H1 (cell line): ENCODE measurements around the gene CCT3. TPM values are rescaled to one million over a fixed set of nuclear protein-coding genes. Genes with fewer than 3 reads are reported as not detected.

Experiments used
- CTCF ChIA-PET: fragments of 300-600 bp; sonication (Branson Sonifier 250); formaldehyde crosslinking; loops from one replicate; lab custom pipeline; 2021; ENCODE audit not compliant: partially characterized antibody; lab: Charles Lee
- POLR2A ChIA-PET: fragments of 300-600 bp; sonication (Branson Sonifier 250); formaldehyde crosslinking; loops from one replicate; lab custom pipeline; 2021; ENCODE audit warnings: inconsistent platforms; ENCODE audit not compliant: partially characterized antibody; lab: Charles Lee
- DNase-seq, 2 experiments: peaks; one replicate each; pipeline versions ENCODE4 v3.0.0 to v3.0.0-alpha.2; 2010 to 2022; ENCODE audit warnings: low spot score in 2 of 2, low read depth in 1 of 2, mixed read lengths in 1 of 2
- FAIRE-seq: peaks from 2 replicates; lab custom pipeline; 2011; peaks lifted over from hg19 to GRCh38; lab: Jason Lieb, UNC
- H2AFZ ChIP-seq: 2 replicates; pipeline ENCODE4 v1.8.1; 2012; ENCODE audit warnings: low read length, inconsistent platforms
- H2AK5ac ChIP-seq: 2 replicates; pipeline ENCODE4 v1.6.1; 2013; ENCODE audit warnings: low read depth, low read length
- H2BK120ac ChIP-seq: replicated peaks from 2 replicates; pipeline ENCODE3; 2013; ENCODE audit warnings: low read depth, low read length, inconsistent platforms
- H2BK12ac ChIP-seq: 2 replicates; pipeline ENCODE4 v1.6.1; 2013; ENCODE audit warnings: low read depth, low read length
- H2BK15ac ChIP-seq: 2 replicates; pipeline ENCODE4 v1.6.1; 2013; ENCODE audit warnings: low read length
- H2BK20ac ChIP-seq: 2 replicates; pipeline ENCODE4 v1.6.1; 2013; ENCODE audit warnings: low read length
- H2BK5ac ChIP-seq: 2 replicates; pipeline ENCODE4 v1.6.1; 2013; ENCODE audit warnings: low read depth, low read length
- H3K14ac ChIP-seq: 2 replicates; pipeline ENCODE4 v1.6.1; 2013; ENCODE audit warnings: inconsistent platforms; ENCODE audit not compliant: insufficient read length
- H3K18ac ChIP-seq: 2 replicates; pipeline ENCODE4 v1.6.1; 2013; ENCODE audit warnings: low read length; ENCODE audit errors: extremely low read depth
- H3K23ac ChIP-seq: 2 replicates; pipeline ENCODE4 v1.6.1; 2013; ENCODE audit warnings: inconsistent platforms; ENCODE audit not compliant: insufficient read length
- H3K23me2 ChIP-seq: 2 replicates; pipeline ENCODE4 v1.6.1; 2013; ENCODE audit warnings: low read depth, low read length
- H3K27ac ChIP-seq: 2 replicates; pipeline ENCODE4 v1.6.1; 2011; ENCODE audit warnings: low read depth, low read length, inconsistent platforms
- H3K27me3 ChIP-seq, 4 experiments: replicated peaks in 1 of 4; 1 replicate in 1 of 4; 2 replicates in 3 of 4; pipeline versions ENCODE4 v1.6.1 to v1.8.1; 2011 to 2013; ENCODE audit warnings: low read length in 3 of 4, mild to moderate bottlenecking in 3 of 4, inconsistent platforms in 2 of 4, mixed read lengths in 2 of 4, moderate library complexity in 1 of 4; ENCODE audit not compliant: control insufficient read depth in 3 of 4, insufficient read depth in 3 of 4; ENCODE audit errors: extremely low read depth in 1 of 4
- H3K36me3 ChIP-seq, 4 experiments: 2 replicates each; pipeline versions ENCODE4 v1.6.1 to v1.8.1; 2011 to 2013; ENCODE audit warnings: mild to moderate bottlenecking in 4 of 4, low read length in 3 of 4, moderate library complexity in 2 of 4, control low read depth in 1 of 4, inconsistent platforms in 1 of 4; ENCODE audit not compliant: insufficient read depth in 4 of 4, control insufficient read depth in 2 of 4
- H3K4ac ChIP-seq: replicated peaks from 2 replicates; pipeline ENCODE3; 2013; ENCODE audit warnings: low read length, low read depth, mixed read lengths, inconsistent platforms; ENCODE audit not compliant: insufficient read length
- H3K4me1 ChIP-seq, 4 experiments: replicated peaks in 1 of 4; 1 replicate in 1 of 4; 2 replicates in 3 of 4; pipeline versions ENCODE4 v1.6.1 to v1.8.1; 2011 to 2013; ENCODE audit warnings: low read length in 3 of 4, inconsistent platforms in 2 of 4, mixed read lengths in 1 of 4; ENCODE audit not compliant: insufficient read depth in 4 of 4, control insufficient read depth in 3 of 4
- H3K4me2 ChIP-seq, 2 experiments: 2 replicates each; pipeline versions ENCODE4 v1.6.1 to v1.8.1; 2011 to 2013; ENCODE audit warnings: low read depth in 2 of 2, low read length in 2 of 2, control low read depth in 1 of 2, inconsistent platforms in 1 of 2, mild to moderate bottlenecking in 1 of 2; ENCODE audit not compliant: insufficient read depth in 1 of 2
- H3K4me3 ChIP-seq, 4 experiments: fragments of 200-600, 300-600 bp in 1 of 4; sonication (generic), shearing (Covaris generic), sonication (Bioruptor Twin) in 1 of 4; 2 replicates each; pipeline versions ENCODE4 v1.5.1 to v1.8.1; 2011 to 2016; ENCODE audit warnings: low read length in 4 of 4, low read depth in 3 of 4, control low read depth in 2 of 4, inconsistent platforms in 2 of 4, mild to moderate bottlenecking in 2 of 4, mixed read lengths in 1 of 4, moderate library complexity in 1 of 4; ENCODE audit not compliant: insufficient read depth in 2 of 4; ENCODE audit errors: extremely low read depth in 1 of 4
- H3K56ac ChIP-seq: replicated peaks from 2 replicates; pipeline ENCODE3; 2013; ENCODE audit warnings: low read depth, mild to moderate bottlenecking, mixed read lengths, low read length, inconsistent platforms; ENCODE audit not compliant: insufficient read length
- H3K79me1 ChIP-seq: 2 replicates; pipeline ENCODE4 v1.6.1; 2013; ENCODE audit warnings: low read depth, low read length, control low read depth
- H3K79me2 ChIP-seq, 2 experiments: 2 replicates each; pipeline versions ENCODE4 v1.6.1 to v1.8.1; 2012 to 2013; ENCODE audit warnings: low read length in 2 of 2, mild to moderate bottlenecking in 2 of 2, inconsistent platforms in 1 of 2; ENCODE audit not compliant: insufficient read depth in 2 of 2, control insufficient read depth in 1 of 2
- H3K9ac ChIP-seq, 4 experiments: replicated peaks in 1 of 4; 1 replicate in 1 of 4; 2 replicates in 3 of 4; pipeline versions ENCODE4 v1.6.1 to v1.8.1; 2011 to 2013; ENCODE audit warnings: low read depth in 3 of 4, low read length in 3 of 4, control low read depth in 2 of 4, mild to moderate bottlenecking in 2 of 4, moderate library complexity in 2 of 4, inconsistent platforms in 1 of 4; ENCODE audit errors: extremely low read depth in 1 of 4
- H3K9me3 ChIP-seq, 2 experiments: 2 replicates each; pipeline versions ENCODE4 v1.6.1 to v1.8.1; 2012 to 2013; ENCODE audit warnings: mild to moderate bottlenecking in 2 of 2, moderate library complexity in 2 of 2, control low read depth in 1 of 2, inconsistent platforms in 1 of 2, low read depth in 1 of 2, low read length in 1 of 2, mixed read lengths in 1 of 2; ENCODE audit not compliant: insufficient read depth in 2 of 2
- H4K20me1 ChIP-seq, 2 experiments: replicated peaks in 1 of 2; 2 replicates each; pipeline versions ENCODE3 to v1.8.1; 2011 to 2013; ENCODE audit warnings: inconsistent platforms in 2 of 2, low read length in 2 of 2, mild to moderate bottlenecking in 1 of 2; ENCODE audit not compliant: insufficient read depth in 2 of 2, control insufficient read depth in 1 of 2
- H4K5ac ChIP-seq: 2 replicates; pipeline ENCODE4 v1.6.1; 2013; ENCODE audit warnings: low read length, low read depth, mixed read lengths, inconsistent platforms; ENCODE audit not compliant: insufficient read length
- H4K8ac ChIP-seq: 2 replicates; pipeline ENCODE4 v1.8.0; 2013; ENCODE audit warnings: mild to moderate bottlenecking, moderate library complexity, low read length, inconsistent platforms; ENCODE audit not compliant: insufficient read depth; ENCODE audit errors: extremely low read depth
- H4K91ac ChIP-seq: replicated peaks from 2 replicates; pipeline ENCODE3; 2013; ENCODE audit warnings: low read length, mixed read lengths, inconsistent platforms; ENCODE audit not compliant: insufficient read length
- ASH2L ChIP-seq: fragments of 200-600, 300-600 bp; sonication (generic); IDR thresholded peaks from one replicate; pipeline ENCODE4 v1.7.1; 2017; ENCODE audit warnings: low read length
- RNF2 ChIP-seq: fragments of 200-900, 300-1000 bp; sonication (generic); IDR thresholded peaks from 2 replicates; pipeline ENCODE4 v1.7.1; 2016; ENCODE audit warnings: borderline replicate concordance, low read depth, mild to moderate bottlenecking, antibody characterized with exemption, low read length; ENCODE audit not compliant: poor library complexity, severe bottlenecking; ENCODE audit errors: missing control alignments
- SAP30 ChIP-seq: fragments of 300-600 bp; sonication (generic); IDR thresholded peaks from 2 replicates; pipeline ENCODE4 v1.7.1; 2012; ENCODE audit warnings: low read length, moderate library complexity, mild to moderate bottlenecking, inconsistent platforms; ENCODE audit not compliant: insufficient read depth, insufficient replicate concordance
- TBP ChIP-seq: IDR thresholded peaks from 2 replicates; pipeline ENCODE4 v1.6.1; 2011; ENCODE audit warnings: low read depth, low read length, improper control_type of control experiment
- WGBS, 2 experiments: shearing (Covaris generic) in 1 of 2; methylation state at CpG; one replicate each; pipeline versions ENCODE4 v1.1.6 to v1.1.7; 2013 to 2015; ENCODE audit warnings: low lambda C conversion rate in 2 of 2, mixed read lengths in 2 of 2, inconsistent platforms in 1 of 2, low coverage in 1 of 2, missing lambda C conversion rate in 1 of 2; ENCODE audit not compliant: insufficient replicate concordance in 2 of 2, insufficient coverage in 1 of 2, insufficient read length in 1 of 2; ENCODE audit errors: extremely low coverage in 1 of 2, missing lambda C conversion rate in 1 of 2; 5-methylcytosine and 5-hydroxymethylcytosine counted together
- polyA plus RNA-seq, 7 experiments: library from polyadenylated mRNA; depleted of rRNA in 3 of 7; stranded (reverse) in 5 of 7; unstranded in 2 of 7; fragments of >200 nt in 5 of 7; fragments of 200-250 nt in 2 of 7; gene quantifications; 1 replicate in 5 of 7; 2 replicates in 1 of 7; 4 replicates in 1 of 7; pipeline versions ENCODE4 v1.2.1 to v1.2.3, GENCODE V29; 2011 to 2013; ENCODE audit warnings: missing spikeins in 2 of 7, mixed read lengths in 2 of 7
- total RNA-seq: library from RNA; stranded (reverse); fragmentation: NEBNext Ultra II Directional; extraction: Animal tissue kit (Norgen Biotek cat#: 25700); gene quantifications from 2 replicates; pipeline ENCODE4 v1.2.1, GENCODE V29; 2021

Gene CCT3
- total and polyA plus RNA-seq, 2 of the 8 experiments (the other 6 are each of a cell fraction or from before 2014, with no cell fraction given): 431 to 480 TPM

GRCh38 chr1:156386134-156386901 is 48.2 kb upstream of the CCT3 start:
- Histone ChIP-seq H3K79me1 (no peaks in the 10 kb centered on the region), H2BK12ac (no peak overlapping the region), H3K27ac (no peak overlapping the region), H3K23me2 (peaks cover 4% of the 10 kb centered on the region; the same call in 1 of the 2 replicates), H2AFZ (no peak overlapping the region), H4K8ac (no peak overlapping the region), H3K23ac (no peak overlapping the region), H2AK5ac (no peak overlapping the region), H3K4me3 (no peak overlapping the region), H2BK20ac (no peak overlapping the region), H3K18ac (no peak overlapping the region), H3K14ac (no peak overlapping the region), H3K79me2 (no peaks in the 10 kb centered on the region), H3K36me3 (no peaks in the 10 kb centered on the region), H2BK120ac (no peak overlapping the region), H3K4ac (no peak overlapping the region), H2BK5ac (0 out of 2 replicates have a peak overlapping the region, but pooled peaks have one; percentile 38), H3K56ac (no peak overlapping the region), H4K5ac (no peak overlapping the region), H3K4me2 (no peak overlapping the region), H3K9me3 (no peaks in the 10 kb centered on the region), H3K4me1 (peaks cover 0 to 27% (median 17%) of the 10 kb centered on the region in 4 experiments; a peak in 6 of 7 replicates), H3K27me3 (peaks cover 14 to 54% (median 49%) of the 10 kb centered on the region in 4 experiments), H4K20me1 (no peaks in the 10 kb centered on the region), H4K91ac (no peak overlapping the region), H3K9ac (no peak overlapping the region), H2BK15ac (no peak overlapping the region)
- TF ChIP-seq ASH2L (no peak), SAP30 (no peak), TBP (no peak), RNF2 (no peak)
- ChIA-PET POLR2A (interaction anchor here (0.8 to 7.3 kb wide), 16 partner anchors 13 to 62 kb away, joined by 3 to 26 read pairs (median 4); no protein-coding TSS in a partner anchor), CTCF (interaction anchor here (0.6 to 26.1 kb wide), 51 partner anchors 11 to 720 kb away, joined by 3 to 574 read pairs (median 4); partner anchors contain the start of genes NAXE, RHBG, TTC24 and VHLL)
- FAIRE-seq (no peak), DNase-seq (no peak)
- WGBS, 2 experiments: 87% methylated on average over 6 of the region's 6 CpGs; no CpG with 5 or more reads in 1 of the 2 experiments
